ENCODE measurements around the gene IPCEF1. TPM values are rescaled to one million over a fixed set of nuclear protein-coding genes. Genes with fewer than 3 reads are reported as not detected.

IPCEF1 gene
- total and polyA plus RNA-seq, 2 of the 8 experiments (the other 6 are each of a cell fraction or from before 2014, with no cell fraction given), result 0.41 to 0.78 TPM

DNA sequence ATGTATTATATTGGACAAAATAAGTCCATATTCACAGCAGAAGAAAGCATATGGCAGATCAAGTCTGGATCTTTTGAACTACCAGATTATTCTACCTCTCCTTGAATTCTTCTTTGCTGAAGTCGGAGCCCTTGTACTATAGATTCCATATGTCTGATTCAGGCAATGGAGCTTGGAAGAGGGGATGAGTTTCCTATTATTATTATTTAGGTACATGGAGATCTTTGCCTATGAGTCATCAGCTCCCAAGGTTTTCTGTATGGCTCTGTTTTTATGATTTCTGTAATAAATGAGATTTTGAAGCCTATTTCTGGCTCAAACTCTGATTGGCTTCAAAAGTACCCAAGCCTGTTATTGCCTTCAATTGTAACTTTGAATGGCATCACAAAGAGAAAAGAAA lies 245.6 kb downstream of the IPCEF1 start:
- H3K36me3 ChIP-seq (ENCODE audit: control insufficient read depth in 2 of 4, insufficient read depth in 4 of 4, low read length in 3 of 4), result no peaks in the 10 kb centered on the region
- no peak overlapping the region for H3K4me2 ChIP-seq (ENCODE audit: insufficient read depth in 1 of 2, low read depth in 2 of 2, low read length in 2 of 2)
- no peak for FAIRE-seq
- no peaks in the 10 kb centered on the region for H3K79me1 ChIP-seq (ENCODE audit: low read depth, low read length)
- H3K9me3 ChIP-seq (ENCODE audit: insufficient read depth in 2 of 2, low read depth in 1 of 2, low read length in 1 of 2), result no peaks in the 10 kb centered on the region
- no peaks in the 10 kb centered on the region for H3K4me1 ChIP-seq (replicated peaks in 1 of 4; ENCODE audit: control insufficient read depth in 3 of 4, insufficient read depth in 4 of 4, low read length in 3 of 4)
- no peaks in the 10 kb centered on the region for H4K20me1 ChIP-seq (replicated peaks in 1 of 2; ENCODE audit: control insufficient read depth in 1 of 2, insufficient read depth in 2 of 2, low read length in 2 of 2)
- WGBS, 2 experiments (ENCODE audit: extremely low coverage in 1 of 2, insufficient coverage in 1 of 2, insufficient read length in 1 of 2, insufficient replicate concordance in 2 of 2, low coverage in 1 of 2, low lambda C conversion rate in 2 of 2, missing lambda C conversion rate in 1 of 2), result 88% methylated on average over 1 of the region's 1 CpG; no CpG with 5 or more reads in 1 of the 2 experiments
- no peak overlapping the region for H3K4ac ChIP-seq (replicated peaks; ENCODE audit: insufficient read length, low read depth, low read length)
- H2AFZ ChIP-seq (ENCODE audit: low read length), result no peak overlapping the region
- ChIA-PET POLR2A (ENCODE audit: partially characterized antibody) (no interaction called here), CTCF (ENCODE audit: partially characterized antibody) (no interaction called here)
- no peak overlapping the region for H2BK5ac ChIP-seq (ENCODE audit: low read depth, low read length)
- TF ChIP-seq RNF2 (IDR thresholded peaks at IDR 0.05; ENCODE audit: borderline replicate concordance, low read depth, low read length, missing control alignments, poor library complexity, severe bottlenecking), result no peak
- no peak for TF ChIP-seq SUZ12 (IDR thresholded peaks at IDR 0.05; ENCODE audit: low read length)
- TF ChIP-seq, protein P1, sequence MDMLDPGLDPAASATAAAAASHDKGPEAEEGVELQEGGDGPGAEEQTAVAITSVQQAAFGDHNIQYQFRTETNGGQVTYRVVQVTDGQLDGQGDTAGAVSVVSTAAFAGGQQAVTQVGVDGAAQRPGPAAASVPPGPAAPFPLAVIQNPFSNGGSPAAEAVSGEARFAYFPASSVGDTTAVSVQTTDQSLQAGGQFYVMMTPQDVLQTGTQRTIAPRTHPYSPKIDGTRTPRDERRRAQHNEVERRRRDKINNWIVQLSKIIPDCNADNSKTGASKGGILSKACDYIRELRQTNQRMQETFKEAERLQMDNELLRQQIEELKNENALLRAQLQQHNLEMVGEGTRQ (IDR thresholded peaks at IDR 0.05; ENCODE audit: low read length), result no peak
- H2AK5ac ChIP-seq (ENCODE audit: low read depth, low read length), result no peak overlapping the region
- no peak overlapping the region for H3K18ac ChIP-seq (ENCODE audit: extremely low read depth, low read length)
- H4K8ac ChIP-seq (ENCODE audit: extremely low read depth, insufficient read depth, low read length), result no peak overlapping the region
- DNase-seq (ENCODE audit: low read depth in 1 of 2, low spot score in 2 of 2), result no peak
- H3K14ac ChIP-seq (ENCODE audit: insufficient read length), result no peak overlapping the region
- no peak overlapping the region for H3K4me3 ChIP-seq (ENCODE audit: extremely low read depth in 1 of 4, insufficient read depth in 2 of 4, low read depth in 3 of 4, low read length in 4 of 4)
- H4K91ac ChIP-seq (replicated peaks; ENCODE audit: insufficient read length, low read length), result no peak overlapping the region
- H4K5ac ChIP-seq (ENCODE audit: insufficient read length, low read depth, low read length), result no peak overlapping the region
- no peak overlapping the region for H2BK20ac ChIP-seq (ENCODE audit: low read length)
- H3K9ac ChIP-seq (replicated peaks in 1 of 4; ENCODE audit: extremely low read depth in 1 of 4, low read depth in 3 of 4, low read length in 3 of 4), result no peak overlapping the region
- no peak overlapping the region for H3K27ac ChIP-seq (ENCODE audit: low read depth, low read length)
- no peaks in the 10 kb centered on the region for H3K27me3 ChIP-seq (replicated peaks in 1 of 4; ENCODE audit: control insufficient read depth in 3 of 4, extremely low read depth in 1 of 4, insufficient read depth in 3 of 4, low read length in 3 of 4)
- no peak overlapping the region for H3K23ac ChIP-seq (ENCODE audit: insufficient read length)
- no peak overlapping the region for H2BK120ac ChIP-seq (replicated peaks; ENCODE audit: low read depth, low read length)
- H2BK15ac ChIP-seq (ENCODE audit: low read length), result no peak overlapping the region
- no peak overlapping the region for H3K56ac ChIP-seq (replicated peaks; ENCODE audit: insufficient read length, low read depth, low read length)
- H3K79me2 ChIP-seq (ENCODE audit: control insufficient read depth in 1 of 2, insufficient read depth in 2 of 2, low read length in 2 of 2), result no peaks in the 10 kb centered on the region
- H3K23me2 ChIP-seq (ENCODE audit: low read depth, low read length), result no peaks in the 10 kb centered on the region; the same call in 1 of the 2 replicates
- H2BK12ac ChIP-seq (ENCODE audit: low read depth, low read length), result no peak overlapping the region
